H9 (cell line): ENCODE measurements around the gene DHX30. TPM values are rescaled to one million over a fixed set of nuclear protein-coding genes. Genes with fewer than 3 reads are reported as not detected.

Experiments used
- DNase-seq: peaks from one replicate; pipeline ENCODE4 v3.0.0-alpha.2; 2017
- H2AFZ ChIP-seq: one replicate; pipeline ENCODE4 v1.6.1; 2013; ENCODE audit warnings: mild to moderate bottlenecking, low read length, control low read depth, moderate library complexity
- H2AK5ac ChIP-seq: 2 replicates; pipeline ENCODE4 v1.6.1; 2013; ENCODE audit warnings: low read length, control low read depth, mixed read lengths; ENCODE audit not compliant: insufficient read length
- H2BK120ac ChIP-seq: one replicate; pipeline ENCODE4 v1.6.1; 2013; ENCODE audit warnings: low read depth, mild to moderate bottlenecking, low read length, control low read depth, inconsistent platforms; ENCODE audit not compliant: poor library complexity, severe bottlenecking
- H2BK12ac ChIP-seq: 2 replicates; pipeline ENCODE4 v1.6.1; 2013; ENCODE audit warnings: low read length, control low read depth, mixed read lengths, low read depth; ENCODE audit not compliant: insufficient read length
- H2BK15ac ChIP-seq: 2 replicates; pipeline ENCODE4 v1.6.1; 2013; ENCODE audit warnings: low read depth, low read length, control low read depth
- H2BK20ac ChIP-seq: one replicate; pipeline ENCODE4 v1.6.1; 2013; ENCODE audit warnings: low read depth, mild to moderate bottlenecking, low read length, control low read depth, inconsistent platforms; ENCODE audit not compliant: poor library complexity, severe bottlenecking
- H2BK5ac ChIP-seq: 2 replicates; pipeline ENCODE4 v1.6.1; 2013; ENCODE audit warnings: low read length, control low read depth, mixed read lengths; ENCODE audit not compliant: insufficient read length
- H3K14ac ChIP-seq: 2 replicates; pipeline ENCODE4 v1.6.1; 2013; ENCODE audit warnings: low read length, control low read depth; ENCODE audit not compliant: insufficient read depth
- H3K18ac ChIP-seq: 2 replicates; pipeline ENCODE4 v1.6.1; 2013; ENCODE audit warnings: low read depth, mild to moderate bottlenecking, mixed read lengths, low read length, control low read depth; ENCODE audit not compliant: insufficient read length
- H3K23ac ChIP-seq: 2 replicates; pipeline ENCODE4 v1.6.1; 2013; ENCODE audit warnings: low read length, control low read depth, mixed read lengths, low read depth; ENCODE audit not compliant: insufficient read length
- H3K23me2 ChIP-seq: 2 replicates; pipeline ENCODE4 v1.6.1; 2013; ENCODE audit warnings: low read depth, mild to moderate bottlenecking, mixed read lengths, low read length, control low read depth; ENCODE audit not compliant: insufficient read length, poor library complexity, severe bottlenecking
- H3K27ac ChIP-seq: 2 replicates; pipeline ENCODE4 v1.5.1; 2013; ENCODE audit warnings: low read length, control low read depth, mixed read lengths, low read depth; ENCODE audit not compliant: insufficient read length
- H3K27me3 ChIP-seq: 2 replicates; pipeline ENCODE4 v1.6.1; 2013; ENCODE audit warnings: low read length, control low read depth, inconsistent platforms; ENCODE audit not compliant: insufficient read depth
- H3K4ac ChIP-seq: 2 replicates; pipeline ENCODE4 v1.6.1; 2013; ENCODE audit warnings: low read depth, mild to moderate bottlenecking, control low read depth, inconsistent platforms, low read length, moderate library complexity
- H3K4me1 ChIP-seq: 2 replicates; pipeline ENCODE4 v1.6.1; 2013; ENCODE audit warnings: low read length, control low read depth, inconsistent platforms; ENCODE audit not compliant: insufficient read depth
- H3K4me2 ChIP-seq: 2 replicates; pipeline ENCODE4 v1.6.1; 2013; ENCODE audit warnings: low read length, control low read depth, mixed read lengths; ENCODE audit not compliant: insufficient read length, insufficient read depth
- H3K56ac ChIP-seq: 2 replicates; pipeline ENCODE4 v1.6.1; 2013; ENCODE audit warnings: low read depth, mild to moderate bottlenecking, mixed read lengths, low read length, control low read depth; ENCODE audit not compliant: insufficient read length
- H3K79me1 ChIP-seq: 2 replicates; pipeline ENCODE4 v1.6.1; 2013; ENCODE audit warnings: low read depth, mild to moderate bottlenecking, moderate library complexity, low read length, control low read depth, inconsistent platforms; ENCODE audit not compliant: insufficient read depth, poor library complexity, severe bottlenecking
- H3K79me2 ChIP-seq: 2 replicates; pipeline ENCODE4 v1.6.1; 2013; ENCODE audit warnings: low read length, control low read depth, inconsistent platforms; ENCODE audit not compliant: insufficient read depth
- H3K9ac ChIP-seq: 2 replicates; pipeline ENCODE4 v1.6.1; 2013; ENCODE audit warnings: low read length, control low read depth, mixed read lengths; ENCODE audit not compliant: insufficient read length; ENCODE audit errors: extremely low read depth
- H3K9me3 ChIP-seq: one replicate; pipeline ENCODE4 v1.6.1; 2013; ENCODE audit warnings: low read depth, low read length, inconsistent platforms; ENCODE audit not compliant: control insufficient read depth
- H3T11ph ChIP-seq: one replicate; pipeline ENCODE4 v1.6.1; 2013; ENCODE audit warnings: mild to moderate bottlenecking, low read length, control low read depth, inconsistent platforms
- H4K20me1 ChIP-seq: one replicate; pipeline ENCODE4 v1.6.1; 2013; ENCODE audit not compliant: control insufficient read depth, insufficient read length, insufficient read depth
- H4K5ac ChIP-seq: 2 replicates; pipeline ENCODE4 v1.6.1; 2013; ENCODE audit warnings: low read depth, mild to moderate bottlenecking, mixed read lengths, low read length, control low read depth; ENCODE audit not compliant: insufficient read length
- H4K8ac ChIP-seq: replicated peaks from 2 replicates; pipeline ENCODE4 v1.6.1; 2013; ENCODE audit warnings: low read length, control low read depth, mixed read lengths, low read depth; ENCODE audit not compliant: insufficient read length
- H4K91ac ChIP-seq: 2 replicates; pipeline ENCODE4 v1.6.1; 2013; ENCODE audit warnings: low read depth, mild to moderate bottlenecking, moderate library complexity, mixed read lengths, low read length, control low read depth; ENCODE audit not compliant: insufficient read length
- H3K27ac Mint-ChIP-seq, 3 experiments: 2 replicates in 2 of 3; 3 replicates in 1 of 3; pipeline ENCODE4 v1.8.0; 2020 to 2021; ENCODE audit warnings: mixed read lengths in 3 of 3, mild to moderate bottlenecking in 1 of 3, moderate library complexity in 1 of 3
- H3K27me3 Mint-ChIP-seq: 2 replicates; pipeline ENCODE4 v1.8.0; 2021; ENCODE audit warnings: low read depth, mild to moderate bottlenecking, moderate library complexity, mixed read lengths
- H3K36me3 Mint-ChIP-seq, 3 experiments: 2 replicates in 2 of 3; 3 replicates in 1 of 3; pipeline ENCODE4 v1.8.0; 2020 to 2021; ENCODE audit warnings: low read depth in 3 of 3, mixed read lengths in 3 of 3; ENCODE audit not compliant: insufficient read depth in 1 of 3
- H3K4me1 Mint-ChIP-seq, 2 experiments: 2 replicates each; pipeline ENCODE4 v1.8.0; 2020; ENCODE audit warnings: mixed read lengths in 2 of 2
- H3K4me3 Mint-ChIP-seq, 2 experiments: 2 replicates in 1 of 2; 3 replicates in 1 of 2; pipeline ENCODE4 v1.8.0; 2020 to 2021; ENCODE audit warnings: mild to moderate bottlenecking in 2 of 2, mixed read lengths in 2 of 2, moderate library complexity in 1 of 2
- H3K9me3 Mint-ChIP-seq, 2 experiments: 2 replicates in 1 of 2; 3 replicates in 1 of 2; pipeline ENCODE4 v1.8.0; 2020; ENCODE audit warnings: mild to moderate bottlenecking in 2 of 2, mixed read lengths in 2 of 2, moderate library complexity in 1 of 2
- CTCF ChIP-seq: fragments of 200-600 bp; sonication (generic); conservative IDR thresholded peaks from 3 replicates; pipeline ENCODE4 v1.8.0; 2021; ENCODE audit warnings: antibody characterized with exemption, mild to moderate bottlenecking
- WGBS: extraction: QIAGEN DNeasy Blood & Tissue Kit; methylation state at CpG from one replicate; pipeline ENCODE4 v1.1.7; 2013; ENCODE audit warnings: missing lambda C conversion rate, low lambda C conversion rate, mixed read lengths; ENCODE audit not compliant: insufficient read length; ENCODE audit errors: extremely low coverage; 5-methylcytosine and 5-hydroxymethylcytosine counted together
- total RNA-seq: library from RNA; stranded (reverse); gene quantifications from 2 replicates; pipeline ENCODE4 v1.2.1, GENCODE V29; 2021

DHX30 gene
- total RNA-seq, 1 experiment from 2014 or later, result 107 TPM

- no peak overlapping the region for H4K5ac ChIP-seq
- WGBS, result no CpG with 5 or more reads among the region's 3 CpGs
- no peak overlapping the region for H3K9ac ChIP-seq
- no peaks in the 10 kb centered on the region for H3K23me2 ChIP-seq
- H4K8ac ChIP-seq, result no peak overlapping the region
- no peak overlapping the region for H3K18ac ChIP-seq
- H3K4me2 ChIP-seq, result no peak overlapping the region
- peaks cover 3% of the 10 kb centered on the region for H3K4me1 ChIP-seq
- no peaks in the 10 kb centered on the region for H3K9me3 ChIP-seq
- H3K27me3 Mint-ChIP-seq, result no peaks in the 10 kb centered on the region
- H2BK15ac ChIP-seq, result no peak overlapping the region
- H2BK12ac ChIP-seq, result no peak overlapping the region
- peaks cover 4 to 20% (median 7%) of the 10 kb centered on the region in 3 experiments; a peak in 5 of 7 replicates for H3K36me3 Mint-ChIP-seq
- no peak overlapping the region for H3K23ac ChIP-seq
- DNase-seq, result no peak
- H3K79me2 ChIP-seq, result no peaks in the 10 kb centered on the region
- no peak overlapping the region for H2BK120ac ChIP-seq
- no peak overlapping the region for H2BK20ac ChIP-seq
- H3K14ac ChIP-seq, result no peak overlapping the region
- no peaks in the 10 kb centered on the region for H3K27me3 ChIP-seq
- H3K27ac Mint-ChIP-seq, result 0 out of 7 replicates have a peak overlapping the region, but pooled peaks of 2 of the 3 experiments have one; percentile 24 to 31
- no peak overlapping the region for H2AFZ ChIP-seq
- H3K79me1 ChIP-seq, result no peaks in the 10 kb centered on the region
- H4K20me1 ChIP-seq, result no peaks in the 10 kb centered on the region
- H3K4me3 Mint-ChIP-seq, result no peak overlapping the region
- no peak overlapping the region for H3T11ph ChIP-seq
- no peak overlapping the region for H3K56ac ChIP-seq
- no peak overlapping the region for H4K91ac ChIP-seq
- peaks cover 23 to 24% of the 10 kb centered on the region in 2 experiments for H3K4me1 Mint-ChIP-seq
- no peak overlapping the region for H3K4ac ChIP-seq
- H3K9me3 Mint-ChIP-seq, result no peaks in the 10 kb centered on the region
- H3K27ac ChIP-seq, result no peak overlapping the region
- TF ChIP-seq CTCF, result no peak
- no peak overlapping the region for H2BK5ac ChIP-seq
- no peak overlapping the region for H2AK5ac ChIP-seq
Observed at GRCh38 chr3:47896736-47897135, 93.8 kb downstream of the DHX30 start.
